GM18499 (cell line): ENCODE measurements around the gene ARHGAP10.

Experiments used
- ATAC-seq: cut with Tn5 transposase; IDR thresholded peaks from one replicate; pipeline ENCODE4 v1.9.1; 2021; ENCODE audit warnings: moderate number of reproducible peaks; ENCODE audit not compliant: insufficient read depth, unreplicated experiment

The ARHGAP10 gene

GRCh38 chr4:148101790-148102189 is 369.9 kb downstream of the ARHGAP10 start:
- no peak for ATAC-seq

GRCh38 chr4:148103597-148104355 is 371.9 kb downstream of the ARHGAP10 start:
- no peak for ATAC-seq

DNA sequence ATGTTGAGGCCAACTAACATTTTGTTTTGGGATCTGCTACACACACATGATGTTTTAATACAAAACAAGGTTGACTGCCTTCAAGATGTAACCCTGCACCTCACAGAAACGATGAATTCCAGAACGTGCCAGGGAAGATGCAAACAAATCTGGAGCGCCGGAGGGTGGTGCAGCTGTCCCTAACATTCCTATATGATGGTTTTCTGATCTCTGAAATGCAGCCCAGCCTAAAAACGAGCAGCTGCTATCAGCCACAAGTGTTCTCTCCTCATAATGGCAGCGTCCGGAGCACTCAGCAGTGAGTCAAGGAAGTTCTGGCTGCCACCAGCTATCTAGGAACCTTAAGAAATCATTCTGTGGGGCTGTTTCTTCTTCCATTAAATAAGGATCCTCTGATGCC is 376.9 kb downstream of the ARHGAP10 start:
- no peak for ATAC-seq

DNA sequence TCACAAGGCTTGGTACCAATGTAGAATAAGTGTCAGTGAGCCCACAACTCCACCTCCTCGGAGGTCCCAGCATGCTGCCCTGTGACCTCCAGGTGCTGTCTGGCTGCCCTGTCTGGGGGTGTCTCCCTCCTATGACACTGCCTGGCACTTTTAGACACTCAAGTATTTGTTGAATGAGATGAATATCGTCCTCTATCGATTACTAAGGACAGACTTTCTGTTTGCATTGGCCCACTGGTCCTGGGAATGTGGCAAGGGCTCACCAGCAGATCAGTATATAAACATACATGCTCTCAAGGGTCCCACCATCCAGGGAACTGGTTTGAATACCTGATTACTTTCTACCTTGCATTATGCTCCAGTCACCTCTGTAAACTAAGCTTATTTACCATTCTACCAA is 377.3 kb downstream of the ARHGAP10 start:
- ATAC-seq: no peak

- no peak for ATAC-seq
These were observed 378.3 kb downstream of the ARHGAP10 start for GRCh38 chr4:148110169-148110568.

- ATAC-seq: no peak
These were observed 380.5 kb downstream of the ARHGAP10 start for GRCh38 chr4:148112231-148112982.

GRCh38 chr4:148114436-148114835 is 382.5 kb downstream of the ARHGAP10 start:
- ATAC-seq: no peak

DNA sequence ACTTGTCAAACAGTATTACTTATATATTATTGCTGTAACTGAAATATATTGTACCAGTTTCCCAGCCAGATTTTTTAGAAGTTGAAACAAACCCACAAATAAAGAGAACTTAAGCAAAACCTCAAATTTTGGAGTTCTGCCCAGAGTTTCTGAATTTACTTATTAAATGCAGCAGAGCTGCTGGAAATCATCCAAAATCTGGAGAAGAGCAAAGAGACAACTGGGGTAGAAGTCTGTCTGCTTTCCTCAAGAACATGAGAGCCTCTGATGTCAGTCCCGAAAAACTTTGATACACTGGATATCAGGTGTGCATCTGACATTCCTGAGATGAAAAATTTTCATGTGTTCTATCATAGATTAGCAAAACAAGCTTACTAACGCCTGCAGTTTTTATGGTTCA is 384.4 kb downstream of the ARHGAP10 start:
- no peak for ATAC-seq

GRCh38 chr4:148116969-148117368 is 385.1 kb downstream of the ARHGAP10 start:
- no peak for ATAC-seq

DNA sequence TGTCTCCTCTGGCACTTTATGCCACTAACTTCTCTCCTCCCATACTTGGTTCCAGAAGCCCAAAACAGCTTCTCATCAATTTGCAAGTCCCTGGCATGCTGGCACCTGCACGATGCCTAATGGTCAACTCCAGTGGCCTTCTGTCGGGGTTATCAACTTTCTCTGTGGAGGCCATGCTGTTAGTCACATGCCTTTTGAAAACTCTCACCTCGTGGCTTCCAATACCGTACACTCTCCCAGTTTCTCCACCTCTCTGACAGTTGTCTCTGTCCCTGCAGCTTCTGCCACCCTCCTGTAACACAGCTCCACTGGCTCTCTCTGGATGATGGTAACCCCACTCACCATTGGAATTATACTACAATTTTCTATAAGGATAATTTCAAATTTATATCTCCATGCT is 386.3 kb downstream of the ARHGAP10 start:
- ATAC-seq: no peak

GRCh38 chr4:148118633-148119032 is 386.7 kb downstream of the ARHGAP10 start:
- no peak for ATAC-seq

DNA sequence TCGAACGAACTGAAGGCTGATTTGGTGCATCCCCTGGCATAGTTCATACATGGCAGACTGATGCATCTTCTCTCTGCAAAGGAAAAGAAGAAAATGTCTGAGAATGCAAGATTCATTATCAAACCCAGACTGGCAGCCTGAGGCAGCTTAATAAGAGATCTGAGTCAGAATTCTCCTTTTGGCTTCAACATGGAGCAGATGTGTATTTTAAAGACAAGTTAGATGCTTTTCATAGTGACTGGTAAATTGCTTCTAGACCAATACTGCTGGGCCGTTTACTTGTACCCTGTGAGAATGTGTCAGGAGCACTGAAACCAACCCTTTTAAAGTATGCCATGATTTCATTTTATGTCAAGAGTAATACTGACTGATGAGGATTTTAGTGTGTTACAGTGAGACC is 388.3 kb downstream of the ARHGAP10 start:
- ATAC-seq: no peak
